HG02763 (cell line): Measurements from ENCODE around the gene LONP1.
"Not testable (repeated sequence)": the region's sequence is repeated elsewhere in the genome, so short reads cannot be mapped to it uniquely, and the experiment has no call there.

Experiments
- ATAC-seq: cut with Tn5 transposase; IDR thresholded peaks from one replicate; pipeline ENCODE4 v1.9.1; 2021; ENCODE audit warnings: mild to moderate bottlenecking, moderate library complexity; ENCODE audit not compliant: unreplicated experiment

LONP1 gene

DNA sequence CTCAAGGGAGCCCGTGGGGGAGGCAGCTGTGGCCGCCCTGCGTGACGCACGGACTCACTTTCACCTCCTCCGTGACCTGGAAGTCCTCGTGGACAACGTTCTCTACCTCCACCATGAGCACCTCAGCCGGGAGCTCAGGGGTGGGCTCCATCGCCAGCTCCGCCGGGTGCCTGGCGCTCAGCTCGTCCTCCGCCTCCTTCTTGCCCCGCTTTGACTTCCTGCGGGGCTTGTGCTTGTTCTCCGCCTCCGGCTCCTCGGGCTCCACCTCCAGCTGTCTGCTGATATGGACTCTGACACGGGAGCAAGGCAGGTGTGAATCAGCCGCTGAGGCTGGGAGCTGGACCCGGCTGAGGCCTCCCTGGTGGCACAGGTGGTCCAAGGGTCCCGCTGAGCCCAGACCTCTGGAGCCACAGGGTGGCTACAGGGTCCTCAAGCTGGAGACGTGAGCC is 8.2 kb downstream of the LONP1 start:
- ATAC-seq = no peak

DNA sequence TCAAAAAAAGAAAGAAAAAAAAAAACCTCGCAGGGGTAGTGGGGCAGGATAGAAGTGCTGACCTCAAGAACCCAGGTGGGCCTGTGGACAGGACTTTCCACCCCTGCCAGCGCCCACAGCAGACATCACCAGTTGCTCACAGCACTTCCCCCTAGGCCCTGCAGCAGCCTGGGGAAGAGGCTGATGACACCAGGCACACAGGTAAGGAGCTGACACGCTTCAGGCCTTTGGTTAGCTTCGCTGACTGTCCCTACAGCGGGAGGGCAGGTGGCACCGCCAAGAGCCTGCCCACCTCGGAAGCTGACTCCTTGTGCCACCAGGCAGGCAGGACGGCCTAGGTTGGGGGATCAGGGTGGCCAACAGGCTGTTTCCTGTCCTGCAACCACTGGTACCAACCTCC is 8.9 kb downstream of the LONP1 start:
- ATAC-seq = no peak

DNA sequence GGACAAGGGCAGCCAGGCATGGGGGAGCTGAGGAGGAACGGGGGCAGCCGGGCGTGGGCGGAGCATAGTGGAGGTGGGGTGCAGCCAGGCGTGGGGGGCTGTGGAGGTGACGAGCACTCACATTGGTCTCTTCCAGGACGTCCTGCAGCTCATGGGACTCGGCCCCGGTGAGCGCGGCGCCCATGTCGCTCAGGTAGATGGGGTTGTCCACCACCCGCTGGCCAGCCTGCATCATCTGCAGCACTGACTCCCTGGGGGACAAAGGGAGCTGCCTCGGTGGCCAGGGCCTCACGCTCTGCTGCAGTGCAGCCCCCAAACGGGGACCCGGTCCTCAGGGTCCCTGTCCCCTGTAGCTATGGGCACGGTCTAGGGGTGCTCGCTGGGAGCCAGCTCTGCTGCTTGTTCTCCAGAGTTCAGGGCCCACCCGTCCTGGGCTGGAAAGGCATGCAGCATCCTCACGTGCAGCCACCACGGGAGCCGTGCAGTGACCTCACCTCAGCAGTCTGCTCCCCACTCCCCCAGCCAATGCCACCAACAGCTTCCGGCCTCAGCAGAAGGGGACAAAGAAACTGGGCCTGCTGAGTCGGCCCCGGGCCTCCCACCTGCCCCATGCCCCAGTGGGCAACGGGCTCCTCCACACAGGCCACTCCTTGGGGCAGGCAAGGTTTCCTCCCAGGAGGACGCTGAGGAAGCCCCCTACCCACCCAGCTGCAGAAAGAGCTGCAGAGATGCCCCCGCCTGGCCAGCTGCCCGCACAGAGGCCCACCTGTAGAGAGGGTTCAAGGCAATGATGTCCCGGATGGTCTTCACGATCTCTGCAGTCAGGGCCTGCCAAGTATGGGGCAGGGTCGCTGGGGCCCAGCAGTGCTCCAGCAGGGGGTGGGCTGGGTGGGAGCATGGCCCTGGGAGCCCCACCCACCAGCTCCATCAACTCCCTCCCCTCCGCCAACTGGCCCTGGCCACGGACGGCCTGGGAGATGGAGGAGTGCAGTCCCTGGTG is 12.1 kb downstream of the LONP1 start:
- ATAC-seq = no peak

DNA sequence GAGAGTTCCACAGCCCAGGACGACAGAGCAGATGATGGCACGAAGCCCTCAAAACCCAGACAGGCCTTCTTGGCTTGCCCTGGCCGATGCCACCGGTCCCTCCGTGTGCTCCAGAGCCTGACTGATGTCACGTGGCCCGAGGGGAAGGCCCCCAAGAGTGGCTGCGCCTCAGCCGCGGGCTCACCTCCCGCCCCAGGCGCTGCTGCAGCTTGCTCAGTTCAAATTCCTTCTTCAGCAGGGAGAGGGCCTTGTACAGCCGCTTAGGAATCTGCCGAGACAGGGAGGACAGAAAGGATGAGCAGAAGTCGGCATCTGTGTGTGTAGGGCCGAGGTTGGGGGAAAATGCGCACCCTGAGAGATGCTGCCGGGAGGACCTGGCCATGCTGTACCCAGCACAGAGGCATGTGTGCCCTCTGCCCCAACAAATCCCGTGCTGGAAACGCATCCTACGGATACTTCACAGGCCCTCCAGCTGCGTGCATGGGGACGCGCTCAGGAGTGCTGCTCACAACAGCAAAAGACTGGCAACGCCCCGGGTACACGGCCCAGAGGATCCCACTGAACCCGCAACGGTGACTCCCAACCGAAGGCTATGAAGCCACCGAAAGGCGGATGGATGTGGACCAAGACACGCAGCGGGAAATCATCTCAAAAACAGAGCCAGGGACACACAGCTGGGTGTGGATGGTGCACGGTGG is 12.9 kb downstream of the LONP1 start:
- ATAC-seq = no peak

DNA sequence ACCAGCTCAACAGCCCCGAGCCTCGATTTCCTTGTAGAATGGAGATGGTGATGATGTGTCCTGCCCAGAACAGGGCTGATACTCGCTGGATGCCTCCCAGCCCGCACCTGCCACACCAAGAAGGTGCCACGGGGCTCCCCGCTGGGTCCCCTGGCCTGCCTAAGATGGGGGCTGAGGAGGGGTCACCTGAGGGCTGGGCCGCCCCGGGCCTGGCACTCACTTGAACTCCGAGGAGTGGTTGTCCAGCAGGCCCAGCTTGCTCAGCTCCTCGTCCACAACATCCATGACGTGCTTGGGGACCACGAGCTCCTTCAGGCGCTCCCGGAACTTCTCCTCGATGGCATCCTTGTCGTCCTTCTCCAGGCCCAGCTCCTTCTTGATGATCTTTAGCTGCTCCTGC is 14.4 kb downstream of the LONP1 start:
- ATAC-seq = no peak

DNA sequence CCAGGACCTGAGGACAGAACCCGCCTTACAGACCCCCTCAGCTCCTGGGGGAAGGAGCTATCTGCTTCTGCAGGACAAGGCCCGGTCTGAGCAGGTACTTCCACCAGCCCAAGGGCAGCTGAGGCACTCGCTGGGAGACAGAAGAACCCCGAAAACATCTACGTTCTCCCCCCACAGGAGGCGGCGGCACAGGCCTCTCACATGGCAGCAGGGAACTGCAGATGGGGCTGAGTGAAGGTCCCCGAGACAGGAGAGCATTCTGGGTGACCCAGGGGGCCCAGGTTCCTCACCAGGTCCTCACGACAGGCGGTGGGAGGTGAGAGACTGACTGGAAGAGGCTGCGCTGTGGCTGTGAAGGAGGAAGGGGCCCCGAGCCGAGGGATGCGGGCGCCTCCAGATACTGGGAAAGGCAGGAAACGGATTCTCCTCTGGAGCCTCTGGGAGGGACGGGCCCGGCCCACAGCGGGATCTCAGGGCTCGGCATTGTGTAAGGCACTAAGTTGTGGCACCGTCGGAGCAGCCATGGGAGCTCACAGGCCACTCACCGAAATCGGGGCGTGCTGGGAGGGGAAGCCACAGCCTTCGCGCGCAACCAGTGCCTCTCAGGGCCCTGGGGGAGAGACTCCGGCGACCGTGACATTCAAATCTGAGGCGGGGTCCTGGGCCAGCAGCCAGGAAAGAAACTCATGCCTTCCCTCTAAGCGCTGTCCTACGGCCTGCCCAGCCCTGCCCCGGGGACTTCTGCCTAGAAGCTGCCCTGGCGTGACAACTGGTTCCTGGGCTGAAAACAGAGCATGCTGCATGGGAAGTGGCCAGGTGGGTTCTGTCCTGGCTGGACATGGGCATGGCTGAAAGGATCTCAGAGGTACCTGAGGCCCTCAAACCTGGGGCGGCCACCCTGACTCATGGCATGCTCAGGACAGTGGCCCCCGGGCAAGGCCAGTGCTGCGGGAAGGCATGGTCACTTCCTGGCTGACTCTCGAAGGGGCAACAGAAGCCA is 15.8 kb downstream of the LONP1 start:
- no peak for ATAC-seq

DNA sequence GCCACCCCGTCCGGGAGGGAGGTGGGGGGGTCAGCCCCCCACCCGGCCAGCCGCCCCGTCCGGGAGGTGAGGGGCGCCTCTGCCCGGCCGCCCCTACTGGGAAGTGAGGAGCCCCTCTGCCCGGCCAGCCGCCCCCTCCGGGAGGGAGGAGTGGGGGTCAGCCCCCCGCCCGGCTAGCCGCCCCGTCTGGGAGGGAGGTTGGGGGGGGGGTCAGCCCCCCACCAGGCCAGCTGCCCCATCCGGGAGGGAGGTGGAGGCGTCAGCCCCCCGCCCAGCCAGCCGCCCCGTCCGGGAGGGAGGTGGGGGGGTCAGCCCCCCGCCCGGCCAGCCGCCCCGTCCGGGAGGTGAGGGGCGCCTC is 17.9 kb downstream of the LONP1 start:
- ATAC-seq = not testable (repeated sequence)

DNA sequence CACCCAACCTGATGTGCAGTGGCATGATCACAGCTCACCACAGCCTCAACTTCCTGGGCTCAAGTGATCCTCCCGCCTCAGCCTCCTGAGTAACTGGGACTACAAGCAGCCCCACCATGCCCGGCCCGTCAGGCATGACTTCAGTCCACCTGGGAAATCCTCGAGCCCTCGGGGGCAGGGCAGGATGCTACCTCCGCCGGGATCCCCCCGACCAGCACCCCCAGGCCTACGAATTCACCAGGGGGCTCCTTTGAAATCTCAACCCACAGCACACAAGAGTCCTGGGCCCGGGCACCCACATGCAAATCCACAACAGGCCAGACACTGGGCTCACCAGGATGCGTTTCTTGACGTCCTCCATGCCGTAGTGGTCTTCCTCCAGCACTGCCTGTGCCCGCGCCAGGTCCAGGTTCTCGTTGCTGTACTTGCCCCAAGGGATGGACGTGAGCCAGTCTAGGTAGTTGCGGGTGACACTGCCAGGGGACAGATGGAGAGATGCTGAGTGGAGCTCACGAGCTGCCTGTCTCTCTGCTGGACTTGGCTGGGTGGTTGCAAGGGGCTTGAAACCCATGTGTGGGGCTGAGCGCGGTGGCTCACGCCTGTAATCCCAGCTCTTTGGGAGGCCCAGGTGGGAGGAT is 19.4 kb downstream of the LONP1 start:
- ATAC-seq = no peak

DNA sequence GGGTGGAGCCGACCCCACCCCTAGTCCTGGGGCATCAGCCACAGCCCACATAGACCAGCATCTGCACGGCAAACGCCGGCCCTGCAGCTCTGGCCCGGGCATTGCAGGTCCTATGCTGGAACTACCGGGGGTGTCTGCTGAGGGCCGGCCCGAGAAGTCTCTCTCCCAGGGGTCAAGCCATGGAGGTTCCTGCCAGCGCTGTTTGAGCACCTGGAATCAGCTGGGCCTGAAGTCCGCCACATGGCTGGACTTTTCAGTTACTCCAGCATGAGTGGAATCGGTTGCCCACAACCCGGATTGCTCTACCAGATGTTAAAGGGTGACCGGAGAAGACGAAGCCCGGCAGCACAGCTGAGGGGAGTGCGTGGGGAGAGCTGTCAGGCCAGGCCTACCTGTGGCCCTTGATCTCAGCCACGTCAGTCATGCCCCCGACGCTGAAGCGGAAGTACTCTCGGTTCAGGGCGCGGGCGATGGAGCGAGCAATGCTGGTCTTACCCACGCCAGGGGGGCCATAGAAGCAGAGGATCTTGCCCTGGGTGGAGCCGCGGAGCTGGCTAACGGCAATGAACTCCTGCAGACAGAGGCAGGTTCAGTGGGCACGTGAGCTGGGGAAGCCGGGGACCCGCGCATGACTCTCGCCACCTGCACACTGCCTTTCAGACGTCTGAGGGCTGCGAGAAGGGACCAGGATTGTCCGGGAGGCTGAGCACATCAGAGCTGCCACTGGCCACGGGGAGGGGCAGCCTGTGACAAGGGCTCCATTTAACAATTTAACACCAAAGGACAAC is 21.1 kb downstream of the LONP1 start:
- ATAC-seq = no peak

DNA sequence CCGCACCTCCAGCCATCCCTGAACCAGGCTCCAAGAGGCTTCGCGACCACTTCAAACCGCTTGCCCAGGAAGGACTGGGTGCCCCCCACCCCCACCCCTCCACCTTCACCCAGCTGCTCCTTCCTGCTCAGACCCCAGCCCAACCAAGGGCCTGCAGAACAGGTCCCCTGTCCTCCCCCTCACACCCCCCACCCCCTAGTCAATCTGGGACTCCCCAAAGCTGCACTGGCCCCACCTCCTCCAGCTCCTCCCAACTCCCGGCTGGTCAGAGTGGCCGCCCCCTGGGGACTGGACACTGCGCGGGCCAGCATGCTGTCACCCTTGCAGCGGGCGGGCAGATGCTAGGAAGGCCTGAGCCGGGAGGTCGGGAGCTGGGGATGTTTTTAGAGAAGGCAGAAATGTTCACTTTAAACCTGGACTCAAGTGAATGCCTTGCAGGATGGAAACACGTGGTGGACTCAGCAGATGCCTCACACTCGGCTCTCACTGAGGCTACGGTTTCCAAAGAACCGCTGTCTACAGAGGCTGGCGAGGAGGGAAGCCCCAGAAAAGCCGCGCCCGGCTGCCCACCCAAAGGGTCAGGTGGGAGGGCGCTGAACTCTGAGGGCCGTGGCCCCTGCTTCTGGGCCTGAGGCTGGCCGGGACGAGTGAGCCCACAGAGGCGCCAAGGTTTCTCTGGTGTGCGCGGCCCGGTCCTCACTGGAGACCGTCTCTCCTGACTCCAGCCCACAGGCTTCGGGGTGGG is 21.9 kb downstream of the LONP1 start:
- ATAC-seq = no peak

DNA sequence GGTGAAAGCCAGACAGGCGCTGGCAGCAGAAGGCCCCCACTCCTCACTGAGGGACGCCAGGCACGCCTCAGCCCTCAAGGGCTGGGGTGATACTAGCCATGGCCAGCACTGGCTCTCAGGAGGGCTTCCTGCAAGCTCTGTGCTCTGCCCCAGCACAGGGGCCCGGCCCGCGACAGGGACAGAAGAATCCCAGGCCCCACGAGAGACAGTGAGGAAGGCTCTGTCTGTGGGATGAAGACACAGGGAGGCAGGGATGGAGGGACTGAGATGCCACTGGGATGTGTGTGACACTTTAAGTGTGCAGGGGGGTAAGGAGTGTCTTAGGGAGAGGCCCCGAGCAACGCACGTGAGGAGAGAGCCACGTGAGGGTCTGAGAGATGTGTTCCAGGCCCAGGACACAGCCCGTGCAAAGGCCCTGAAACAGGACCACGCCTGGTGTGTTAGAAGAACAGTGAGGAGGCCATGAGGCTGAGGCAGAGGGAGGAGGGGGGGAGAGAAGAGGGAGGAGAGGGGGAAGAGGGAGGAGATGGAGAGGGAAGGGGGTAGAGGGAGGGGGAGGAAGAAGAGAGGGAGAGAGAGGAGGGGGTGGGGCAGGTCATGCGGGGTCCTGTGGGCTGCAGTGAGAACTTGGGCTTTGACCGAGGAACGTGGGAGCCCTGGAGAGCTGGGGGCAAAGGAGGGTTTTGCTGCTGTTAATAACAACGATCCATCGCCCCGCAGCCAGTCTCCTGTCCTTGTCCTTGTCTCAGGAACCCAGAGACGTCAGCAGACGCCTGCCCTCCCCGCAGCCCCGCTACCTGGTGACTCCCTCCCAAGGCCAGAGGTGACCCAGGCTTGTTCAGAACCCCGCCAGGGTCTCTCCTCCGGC is 22.7 kb downstream of the LONP1 start:
- ATAC-seq = no peak

DNA sequence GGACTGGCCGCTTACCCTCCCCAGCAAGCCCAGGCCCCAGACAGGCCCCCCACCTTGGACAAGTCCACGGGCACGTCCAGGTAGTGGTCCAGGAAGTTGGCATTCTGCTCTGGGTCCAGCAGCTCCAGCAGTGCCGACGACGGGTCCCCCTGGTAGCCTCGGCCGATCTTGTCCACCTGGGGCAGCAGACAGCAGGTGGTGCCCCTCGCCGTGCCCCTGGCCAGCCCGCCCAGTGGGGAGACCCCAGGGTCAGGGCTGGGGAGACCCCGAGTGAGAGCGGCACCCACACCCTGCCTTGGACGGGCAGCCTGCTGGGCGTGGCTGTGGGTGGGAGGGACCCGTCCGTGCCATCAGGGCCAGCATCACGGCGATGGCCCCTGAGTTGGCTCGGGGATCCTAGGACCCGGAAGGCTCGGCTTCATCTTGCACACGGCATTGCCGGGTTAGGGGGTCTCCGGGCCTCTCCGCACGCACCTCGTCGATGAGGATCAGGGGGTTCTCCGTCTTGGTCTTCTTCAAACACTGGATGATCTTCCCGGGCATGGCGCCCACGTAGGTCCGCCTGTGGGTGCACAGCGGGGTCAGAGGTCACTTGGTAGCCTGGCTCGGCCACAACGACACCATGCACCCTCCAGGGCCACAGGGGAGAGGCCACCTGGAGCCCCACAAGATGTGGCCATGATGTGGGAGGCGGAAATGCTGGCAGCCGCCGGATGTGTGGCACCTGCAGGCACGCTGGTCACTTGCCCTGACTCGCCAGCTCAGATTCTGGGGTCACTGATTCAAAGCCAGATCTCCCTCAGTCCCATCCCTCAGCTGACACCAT is 23.5 kb downstream of the LONP1 start:
- ATAC-seq = no peak

DNA sequence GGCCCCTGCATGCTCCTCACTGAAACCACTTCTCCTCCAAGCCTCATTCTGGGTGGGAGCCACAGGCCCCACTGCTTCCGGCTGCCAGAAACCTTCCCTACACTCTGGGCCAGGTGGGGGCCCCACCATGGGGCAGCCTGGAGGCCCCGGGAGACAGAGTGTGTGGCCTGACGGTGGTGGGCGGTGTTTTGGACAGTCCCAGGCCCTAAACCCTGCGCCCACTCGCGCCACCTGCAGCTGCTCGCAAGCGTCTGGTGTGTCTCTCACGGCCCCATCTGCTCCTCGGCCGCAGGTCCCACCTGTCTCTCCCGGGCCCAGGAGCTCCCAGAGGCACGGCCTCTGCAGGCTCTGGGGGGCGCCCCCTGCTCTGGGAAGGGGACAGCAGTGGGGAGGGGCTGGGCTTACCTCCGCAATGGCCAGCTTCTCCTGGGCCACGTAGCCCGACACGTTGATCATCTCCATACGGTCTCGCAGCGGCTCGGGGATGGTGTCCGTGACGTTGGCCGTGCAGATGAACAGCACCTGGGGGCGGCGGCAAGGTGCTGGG is 24.2 kb downstream of the LONP1 start:
- ATAC-seq = no peak

DNA sequence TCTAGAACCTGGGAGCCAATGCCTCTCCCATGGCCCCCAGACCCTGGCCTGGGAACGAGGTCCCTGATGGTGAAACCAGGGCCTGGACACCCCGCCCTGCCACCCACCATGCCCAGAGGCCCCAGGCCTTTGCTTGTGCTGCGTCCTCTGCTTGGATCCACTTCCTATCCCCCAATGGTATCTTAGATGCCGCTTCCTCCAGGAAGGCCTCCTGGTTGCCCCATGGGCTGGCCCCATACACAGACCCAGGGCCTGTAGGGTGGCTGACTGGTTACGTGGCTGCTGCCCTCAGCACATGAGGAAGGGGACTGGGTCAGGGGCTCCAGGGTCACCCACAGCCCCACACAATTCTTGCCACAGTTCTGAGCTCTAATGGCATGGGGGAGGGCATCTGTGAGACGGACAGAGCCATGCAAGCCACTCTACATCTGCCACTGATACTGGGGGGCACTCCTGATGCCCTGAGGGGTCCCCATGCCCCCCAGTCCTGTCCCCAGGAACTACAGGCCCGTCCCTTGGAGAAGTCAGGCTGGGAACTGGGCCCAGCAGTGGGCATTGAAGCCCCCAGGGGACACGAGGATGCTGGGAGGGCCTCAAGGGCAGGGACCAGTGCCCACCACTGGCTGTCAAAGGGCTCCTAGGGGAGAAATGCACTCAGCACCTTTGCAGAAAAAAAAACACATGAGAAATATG is 24.8 kb downstream of the LONP1 start:
- ATAC-seq = no peak

DNA sequence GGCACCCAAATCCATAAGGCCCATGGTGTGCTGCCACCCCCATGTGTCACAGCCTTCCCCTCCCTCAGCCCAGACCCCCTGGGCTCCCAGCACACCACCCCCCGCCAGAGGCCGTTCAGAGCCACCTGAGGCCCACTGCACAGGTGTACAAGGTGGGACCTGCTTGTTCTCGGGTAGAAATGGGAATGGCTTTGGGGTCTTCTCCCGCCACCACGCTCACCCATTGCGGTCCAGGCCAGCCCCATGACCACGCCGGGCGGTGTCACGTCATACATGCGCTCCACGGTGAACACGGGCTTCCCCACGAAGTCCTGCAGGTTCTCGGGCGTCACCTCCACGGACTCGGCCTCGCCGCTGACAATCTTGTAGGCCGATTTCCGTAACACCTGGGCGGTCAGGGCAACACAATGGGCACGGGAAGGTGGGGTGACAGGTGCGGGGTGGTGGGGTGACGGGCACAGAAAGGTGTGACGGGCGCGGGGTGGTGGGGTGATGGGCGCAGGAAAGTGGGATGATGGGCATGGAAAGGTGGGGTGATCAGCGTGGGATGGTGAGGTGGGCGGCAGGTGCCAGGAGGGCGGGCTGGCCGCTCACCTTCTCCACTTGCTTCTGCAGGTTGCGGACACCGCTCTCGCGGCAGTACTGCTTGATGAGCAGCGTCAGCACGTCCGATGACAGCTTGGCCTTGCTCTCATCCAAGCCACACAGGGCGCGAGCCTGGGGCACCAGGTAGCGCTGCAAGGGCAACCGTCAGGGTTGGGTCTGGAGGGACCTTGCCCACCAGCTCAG is 25.6 kb downstream of the LONP1 start:
- no peak for ATAC-seq
